HepG2 (cell line): Measurements from ENCODE around the gene GP1BA. TPM values are rescaled to one million over a fixed set of nuclear protein-coding genes. Genes with fewer than 3 reads are reported as not detected.

Experiments used
- ETS1 ChIP-seq: sonication (generic); formaldehyde crosslinking; IDR thresholded peaks from 2 replicates; pipeline ENCODE4 v1.4.0; 2020; ENCODE audit warnings: missing genetic modification reagents
- FOXA1 ChIP-seq, 2 experiments: fragments of 450-650 bp in 1 of 2; sonication (generic) in 1 of 2; formaldehyde crosslinking in 1 of 2; IDR thresholded peaks; 2 replicates each; pipeline versions ENCODE4 v1.4.0 to v1.6.1; 2016 to 2020; ENCODE audit warnings: missing genetic modification reagents in 1 of 2
- FOXC1 ChIP-seq: sonication (generic); formaldehyde crosslinking; IDR thresholded peaks from 2 replicates; pipeline ENCODE4 v1.8.0; 2022; ENCODE audit warnings: mild to moderate bottlenecking, missing genetic modification reagents, borderline replicate concordance
- GABPB1 ChIP-seq: IDR thresholded peaks from 2 replicates; pipeline ENCODE4 v1.6.1; 2016; ENCODE audit warnings: mild to moderate bottlenecking, missing genetic modification reagents, moderate library complexity, missing compliant biosample characterization
- HMGXB4 ChIP-seq, 2 experiments: sonication (generic) in 1 of 2; formaldehyde crosslinking in 1 of 2; IDR thresholded peaks; 2 replicates each; pipeline versions ENCODE4 v1.4.0 to v1.6.1; 2018 to 2020; ENCODE audit warnings: missing genetic modification reagents in 2 of 2, borderline replicate concordance in 1 of 2, low read depth in 1 of 2, mild to moderate bottlenecking in 1 of 2, missing biosample characterization in 1 of 2
- NFKBIZ ChIP-seq: IDR thresholded peaks from 2 replicates; pipeline ENCODE4 v1.6.1; 2018; ENCODE audit warnings: missing genetic modification reagents, missing compliant biosample characterization
- PPARG ChIP-seq: conservative IDR thresholded peaks from 2 replicates; pipeline ENCODE4 v1.6.1; 2016; ENCODE audit warnings: missing biosample characterization, missing genetic modification reagents
- RARA ChIP-seq: IDR thresholded peaks from 2 replicates; pipeline ENCODE4 v1.6.1; 2016; ENCODE audit warnings: missing genetic modification reagents, missing compliant biosample characterization
- SKIL ChIP-seq: sonication (generic); formaldehyde crosslinking; IDR thresholded peaks from 2 replicates; pipeline ENCODE4 v1.8.0; 2022; ENCODE audit warnings: missing genetic modification reagents, mild to moderate bottlenecking, moderate library complexity, borderline replicate concordance
- ZBTB7A ChIP-seq: sonication (generic); formaldehyde crosslinking; IDR thresholded peaks from 2 replicates; pipeline ENCODE4 v1.8.0; 2022; ENCODE audit warnings: mild to moderate bottlenecking, missing genetic modification reagents
- ZFYVE20 ChIP-seq: sonication (generic); formaldehyde crosslinking; IDR thresholded peaks from 2 replicates; pipeline ENCODE4 v1.8.0; 2023; ENCODE audit warnings: low read depth, mild to moderate bottlenecking, moderate library complexity, missing genetic modification reagents, borderline replicate concordance
- ZNF12 ChIP-seq: sonication (generic); formaldehyde crosslinking; IDR thresholded peaks from 2 replicates; pipeline ENCODE4 v1.5.0; 2020; ENCODE audit warnings: missing genetic modification reagents
- ZNF34 ChIP-seq: sonication (generic); formaldehyde crosslinking; IDR thresholded peaks from 2 replicates; pipeline ENCODE4 v1.4.0; 2020; ENCODE audit warnings: mild to moderate bottlenecking, missing genetic modification reagents, borderline replicate concordance
- ZNF414 ChIP-seq: sonication (generic); formaldehyde crosslinking; IDR thresholded peaks from 2 replicates; pipeline ENCODE4 v1.5.0; 2020; ENCODE audit warnings: missing genetic modification reagents
- ZNF432 ChIP-seq: sonication (generic); formaldehyde crosslinking; IDR thresholded peaks from 2 replicates; pipeline ENCODE4 v1.5.0; 2020; ENCODE audit warnings: missing genetic modification reagents, mild to moderate bottlenecking, borderline replicate concordance
- ZNF503 ChIP-seq: sonication (generic); formaldehyde crosslinking; IDR thresholded peaks from 2 replicates; pipeline ENCODE4 v1.4.0; 2020; ENCODE audit warnings: missing genetic modification reagents
- ZNF709 ChIP-seq: sonication (generic); formaldehyde crosslinking; IDR thresholded peaks from 2 replicates; pipeline ENCODE4 v1.5.0; 2020; ENCODE audit warnings: mild to moderate bottlenecking, missing genetic modification reagents
- ZSCAN5A ChIP-seq: sonication (generic); formaldehyde crosslinking; IDR thresholded peaks from 2 replicates; pipeline ENCODE4 v1.8.0; 2022; ENCODE audit warnings: mild to moderate bottlenecking, missing genetic modification reagents, borderline replicate concordance
- polyA plus RNA-seq, 8 experiments: library from polyadenylated mRNA; depleted of rRNA in 3 of 8; stranded (reverse) in 7 of 8; unstranded in 1 of 8; fragments of >200 nt; fragmentation: Illumina TruSeq in 4 of 8; extraction: Trizol in 4 of 8; gene quantifications; 2 replicates each; pipeline versions ENCODE4 v1.2.1 to v1.2.3, GENCODE V29; 2011 to 2016; ENCODE audit warnings: low read depth in 4 of 8, missing spikeins in 1 of 8, mixed read lengths in 1 of 8; ENCODE audit not compliant: insufficient read depth in 1 of 8
- total RNA-seq, 5 experiments: library from RNA; depleted of rRNA; stranded (reverse); fragments of >200 nt; fragmentation: Illumina TruSeq; extraction: Trizol; gene quantifications; 2 replicates each; pipeline ENCODE4 v1.2.3, GENCODE V29; 2016; ENCODE audit warnings: low read depth in 1 of 5

Gene GP1BA
- total and polyA plus RNA-seq, 2 of the 13 experiments (the other 11 are each of a cell fraction or from before 2014, with no cell fraction given), result not detected

- no peak for TF ChIP-seq ZNF414
- 0 out of 2 replicates have a peak, but pooled peaks have one; percentile 19 for TF ChIP-seq ZNF12 (CRISPR knock-in tag)
- TF ChIP-seq SKIL (CRISPR knock-in tag), result peak; percentile 90
- peak; percentile 26; the same call in 1 of the 2 replicates for TF ChIP-seq ZFYVE20 (CRISPR knock-in tag)
- peak; percentile 76; the same call in 1 of the 2 replicates for TF ChIP-seq GABPB1 (CRISPR knock-in tag)
- TF ChIP-seq ZNF432 (CRISPR knock-in tag), result no peak
- TF ChIP-seq ETS1, result peak; percentile 39; the same call in 1 of the 2 replicates
- TF ChIP-seq ZNF709 (CRISPR knock-in tag), result 0 out of 2 replicates have a peak, but pooled peaks have one; percentile 61
- peak; percentile 41; the same call in 1 of the 2 replicates for TF ChIP-seq NFKBIZ (CRISPR knock-in tag)
- TF ChIP-seq FOXC1 (CRISPR knock-in tag), result peak; percentile 71; the same call in 1 of the 2 replicates
- TF ChIP-seq HMGXB4 (CRISPR knock-in tag; IDR thresholded peaks at IDR 0.05; ENCODE audit: borderline replicate concordance in 1 of 2, low read depth in 1 of 2), result peak; percentile 16 to 65; a peak in 1 of 4 replicates
- no peak for TF ChIP-seq ZNF34 (CRISPR knock-in tag)
- no peak for TF ChIP-seq FOXA1 (IDR thresholded peaks at IDR 0.05)
- no peak for TF ChIP-seq FOXA1 (CRISPR knock-in tag; IDR thresholded peaks at IDR 0.05)
- TF ChIP-seq RARA (CRISPR knock-in tag), result peak; percentile 80
- peak; percentile 80; the same call in 1 of the 2 replicates for TF ChIP-seq ZSCAN5A (CRISPR knock-in tag)
- TF ChIP-seq PPARG, result peak; percentile 96
- TF ChIP-seq ZNF503 (CRISPR knock-in tag), result peak; percentile 5; the same call in 1 of the 2 replicates
- peak; percentile 50; the same call in 1 of the 2 replicates for TF ChIP-seq ZBTB7A (CRISPR knock-in tag)
Observed at GRCh38 chr17:4949321-4950074, 17.4 kb downstream of the GP1BA start (continued).
